IgD-negative memory B cell (primary cell): ENCODE results near the gene HAX1. TPM values are rescaled to one million over a fixed set of nuclear protein-coding genes. Genes with fewer than 3 reads are reported as not detected.
A peak's percentile ranks its signal among the peaks of the same experiment; 100 is the strongest.
"Not testable (repeated sequence)": the region's sequence is repeated elsewhere in the genome, so short reads cannot be mapped to it uniquely, and the experiment has no call there.

Experiments
- H3K27ac Mint-ChIP-seq, 3 donors: one replicate each; pipeline ENCODE4 v1.8.0; 2020 to 2022; ENCODE audit warnings: mild to moderate bottlenecking in 3 of 3, mixed read lengths in 3 of 3, moderate library complexity in 1 of 3
- H3K27me3 Mint-ChIP-seq: one replicate; pipeline ENCODE4 v1.8.0; 2021; ENCODE audit warnings: mixed read lengths
- H3K36me3 Mint-ChIP-seq: one replicate; pipeline ENCODE4 v1.8.0; 2020; ENCODE audit warnings: mild to moderate bottlenecking, mixed read lengths
- H3K4me1 Mint-ChIP-seq, 3 donors: one replicate each; pipeline ENCODE4 v1.8.0; 2020 to 2022; ENCODE audit warnings: mixed read lengths in 3 of 3, mild to moderate bottlenecking in 1 of 3
- H3K4me3 Mint-ChIP-seq, 4 donors: one replicate each; pipeline ENCODE4 v1.8.0; 2020 to 2022; ENCODE audit warnings: mild to moderate bottlenecking in 4 of 4, mixed read lengths in 4 of 4, moderate library complexity in 3 of 4
- H3K9me3 Mint-ChIP-seq, 3 donors: one replicate each; pipeline ENCODE4 v1.8.0; 2020 to 2021; ENCODE audit warnings: mixed read lengths in 3 of 3, mild to moderate bottlenecking in 1 of 3
- polyA plus RNA-seq: library from polyadenylated mRNA; unstranded; fragments of 300-500 nt; fragmentation: Illumina TruSeq; gene quantifications from one replicate; pipeline ENCODE4 v1.2.3, GENCODE V29; 2021

The HAX1 gene
- polyA plus RNA-seq, 1 donor from 2014 or later: 119 TPM

DNA sequence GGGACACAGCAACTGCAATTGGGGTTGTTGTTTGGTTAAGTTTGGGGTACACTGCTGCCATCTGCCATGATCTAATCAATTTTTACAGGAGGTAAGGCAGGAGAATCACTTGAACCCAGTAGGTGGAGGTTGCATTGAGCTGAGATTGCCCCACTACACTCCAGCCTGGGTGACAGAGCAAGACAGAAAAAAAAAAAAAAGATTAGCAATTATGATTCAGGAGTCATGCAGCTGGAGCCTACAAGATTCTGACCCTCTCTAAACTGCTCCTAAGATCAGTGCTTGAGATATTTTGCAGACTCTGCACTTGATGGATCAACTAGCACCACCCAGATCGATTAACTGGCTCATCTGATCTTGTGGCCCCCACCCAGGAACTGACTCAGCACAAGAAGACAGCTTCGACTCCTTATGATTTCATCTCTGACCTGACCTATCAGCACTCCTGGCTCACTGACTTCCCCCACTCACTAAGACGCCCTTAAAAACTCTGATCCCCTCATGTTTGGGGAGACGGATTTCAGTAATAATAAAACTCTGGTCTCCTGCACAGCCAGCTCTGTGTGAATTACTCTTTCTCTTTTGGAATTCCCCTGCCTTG is 35.3 kb downstream of the HAX1 start:
- H3K9me3 Mint-ChIP-seq, H3K36me3 Mint-ChIP-seq, H3K4me3 Mint-ChIP-seq, H3K27me3 Mint-ChIP-seq, H3K4me1 Mint-ChIP-seq: not testable (repeated sequence)
- peak overlapping the region in 1 of 3 donors; percentile 14 for H3K27ac Mint-ChIP-seq

DNA sequence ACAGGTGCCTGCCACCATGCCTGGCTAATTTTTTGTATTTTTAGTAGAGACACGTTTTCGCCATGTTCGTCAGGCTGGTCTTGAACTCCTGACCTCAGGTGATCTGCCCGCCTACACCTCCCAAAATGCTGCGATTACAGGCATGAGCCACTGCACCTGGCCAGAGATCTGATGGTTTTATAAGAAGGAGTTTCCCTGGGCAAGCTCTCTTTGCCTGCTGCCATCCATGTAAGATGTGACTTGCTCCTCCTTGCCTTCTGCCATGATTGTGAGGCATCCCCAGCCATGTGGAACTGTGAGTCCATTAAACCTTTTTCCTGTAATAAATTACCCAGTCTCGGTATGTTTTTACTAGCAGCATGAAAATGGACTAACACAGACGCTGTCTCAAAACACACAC is 36.7 kb downstream of the HAX1 start:
- H3K9me3 Mint-ChIP-seq, H3K27me3 Mint-ChIP-seq, H3K36me3 Mint-ChIP-seq, H3K27ac Mint-ChIP-seq, H3K4me1 Mint-ChIP-seq, H3K4me3 Mint-ChIP-seq: not testable (repeated sequence)

DNA sequence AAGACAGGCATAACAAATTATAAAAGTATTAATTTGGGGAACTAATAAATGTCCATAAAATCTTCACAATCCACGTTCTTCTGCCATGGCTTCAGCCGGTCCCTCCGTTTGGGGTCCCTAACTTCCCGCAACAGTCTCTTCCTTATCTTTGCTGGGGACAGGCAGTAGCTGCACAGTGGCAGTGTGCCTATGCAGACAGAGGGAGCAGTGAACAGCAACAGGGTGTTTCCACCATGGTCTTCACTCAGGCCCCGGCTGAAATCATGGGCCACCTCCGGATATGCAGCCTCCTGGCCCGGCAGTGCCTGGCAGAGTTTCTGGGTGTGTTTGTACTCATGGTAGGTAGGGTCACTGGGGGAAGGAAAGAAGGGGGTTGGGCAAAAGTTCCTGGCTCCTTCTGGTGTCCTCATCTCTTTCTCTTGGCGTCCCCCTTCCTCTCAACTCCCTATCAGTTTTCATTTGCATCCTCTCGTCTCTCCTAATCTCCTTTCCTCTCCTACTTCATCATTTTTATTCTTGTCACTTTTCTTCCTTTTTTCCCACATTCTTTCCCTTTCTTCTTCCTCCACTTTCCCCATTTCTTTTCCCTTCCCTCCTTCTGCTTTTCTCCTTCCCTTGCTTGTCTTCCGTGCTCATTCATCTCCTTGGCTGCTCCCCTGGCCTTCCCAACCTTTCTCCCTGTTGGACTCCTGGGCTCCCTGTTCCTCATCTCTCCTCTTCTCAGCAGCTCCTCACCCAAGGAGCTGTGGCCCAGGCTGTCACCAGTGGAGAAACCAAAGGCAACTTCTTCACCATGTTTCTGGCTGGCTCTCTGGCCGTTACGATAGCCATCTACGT is 40.0 kb downstream of the HAX1 start:
- H3K9me3 Mint-ChIP-seq: peaks cover 0 to 11% (median 5%) of the 10 kb centered on the region in 3 donors
- not testable (repeated sequence) for H3K4me3 Mint-ChIP-seq, H3K4me1 Mint-ChIP-seq, H3K27ac Mint-ChIP-seq, H3K27me3 Mint-ChIP-seq, H3K36me3 Mint-ChIP-seq

DNA sequence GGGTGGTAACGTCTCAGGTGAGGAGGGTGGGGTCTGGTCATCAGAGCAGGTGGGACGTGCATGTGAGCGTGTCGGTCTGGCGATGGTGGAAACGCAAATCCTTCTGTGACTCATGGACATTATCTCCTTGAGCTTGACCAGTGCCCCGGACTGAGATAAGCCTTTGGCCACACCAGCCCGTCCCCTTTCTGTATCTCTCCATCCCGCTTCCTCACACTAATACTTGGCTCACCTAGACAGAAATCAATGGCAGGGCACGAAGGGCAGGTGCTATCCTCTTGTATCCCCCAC is 40.6 kb downstream of the HAX1 start:
- Mint-ChIP-seq H3K4me1 (no peaks in the 10 kb centered on the region), H3K27ac (no peak overlapping the region), H3K27me3 (peaks cover 3% of the 10 kb centered on the region), H3K9me3 (peaks cover 0 to 14% (median 9%) of the 10 kb centered on the region in 3 donors), H3K4me3 (no peak overlapping the region), H3K36me3 (no peaks in the 10 kb centered on the region)

DNA sequence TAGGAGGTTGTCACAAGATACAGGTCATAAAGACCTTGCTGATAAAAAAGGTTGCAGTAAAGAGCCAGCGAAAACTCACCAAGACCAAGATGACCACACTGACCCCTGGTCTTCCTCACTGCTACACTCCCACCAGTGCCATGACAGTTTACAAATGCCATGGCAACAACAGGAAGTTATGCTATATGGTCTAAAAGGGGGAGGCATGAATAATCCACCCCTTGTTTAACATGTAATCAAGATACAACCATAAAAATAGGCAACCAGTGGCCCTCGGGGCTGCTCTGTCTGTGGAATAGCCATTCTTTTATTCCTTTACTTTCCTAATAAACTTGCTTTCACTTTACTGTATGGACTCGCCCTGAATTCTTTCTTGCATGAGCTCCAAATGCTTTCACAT is 41.8 kb downstream of the HAX1 start:
- H3K4me1 Mint-ChIP-seq, H3K27me3 Mint-ChIP-seq, H3K27ac Mint-ChIP-seq, H3K36me3 Mint-ChIP-seq, H3K4me3 Mint-ChIP-seq: not testable (repeated sequence)
- H3K9me3 Mint-ChIP-seq: peaks cover 0 to 12% (median 6%) of the 10 kb centered on the region in 3 donors

DNA sequence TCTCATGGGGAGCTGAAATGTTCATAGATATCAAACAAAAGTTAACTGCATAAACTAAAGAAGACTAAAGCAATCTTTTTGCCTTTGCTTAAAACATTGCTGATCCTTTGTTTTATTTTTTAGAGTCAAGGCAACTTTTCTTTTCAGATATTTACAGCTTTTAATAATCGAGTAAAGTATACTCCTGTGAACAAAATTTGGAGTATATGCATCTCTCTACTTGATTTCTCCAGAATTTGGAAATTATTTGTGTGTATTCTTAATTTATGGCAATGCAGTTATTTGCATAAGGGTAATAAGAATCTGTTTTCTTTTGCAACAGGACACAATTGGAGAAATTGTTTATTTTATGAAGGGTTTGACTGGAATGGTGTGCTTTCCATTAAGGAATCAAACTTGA is 44.3 kb downstream of the HAX1 start:
- Mint-ChIP-seq H3K27ac (no peak overlapping the region), H3K9me3 (peaks cover 0 to 11% (median 6%) of the 10 kb centered on the region in 3 donors), H3K4me3 (no peak overlapping the region), H3K4me1 (peaks cover 0 to 2% (median 0%) of the 10 kb centered on the region in 3 donors), H3K36me3 (peaks cover 2% of the 10 kb centered on the region), H3K27me3 (peaks cover 6% of the 10 kb centered on the region)

DNA sequence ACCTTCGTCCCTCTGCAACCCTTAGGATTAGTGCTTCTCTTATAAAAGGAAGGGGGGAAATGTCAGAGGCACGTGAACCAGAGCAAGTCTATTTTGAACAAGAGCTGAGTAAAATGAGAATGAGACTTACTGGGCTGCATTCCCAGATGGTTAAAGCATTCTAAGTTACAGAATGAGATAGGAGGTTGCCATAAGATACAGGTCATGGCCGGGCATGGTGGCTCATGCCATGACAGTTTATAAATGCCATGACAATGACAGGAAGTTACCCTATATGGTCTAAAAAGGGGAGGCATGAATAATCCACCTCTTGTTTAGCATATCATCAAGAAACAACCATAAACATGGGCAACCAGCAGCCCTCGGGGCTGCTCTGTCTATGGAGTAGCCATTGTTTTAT is 46.0 kb downstream of the HAX1 start:
- Mint-ChIP-seq H3K36me3 (peaks cover 2% of the 10 kb centered on the region), H3K9me3 (peaks cover 0 to 11% (median 6%) of the 10 kb centered on the region in 3 donors), H3K4me3 (no peak overlapping the region), H3K4me1 (peaks cover 0 to 2% (median 0%) of the 10 kb centered on the region in 3 donors), H3K27me3 (peaks cover 6% of the 10 kb centered on the region), H3K27ac (no peak overlapping the region)

DNA sequence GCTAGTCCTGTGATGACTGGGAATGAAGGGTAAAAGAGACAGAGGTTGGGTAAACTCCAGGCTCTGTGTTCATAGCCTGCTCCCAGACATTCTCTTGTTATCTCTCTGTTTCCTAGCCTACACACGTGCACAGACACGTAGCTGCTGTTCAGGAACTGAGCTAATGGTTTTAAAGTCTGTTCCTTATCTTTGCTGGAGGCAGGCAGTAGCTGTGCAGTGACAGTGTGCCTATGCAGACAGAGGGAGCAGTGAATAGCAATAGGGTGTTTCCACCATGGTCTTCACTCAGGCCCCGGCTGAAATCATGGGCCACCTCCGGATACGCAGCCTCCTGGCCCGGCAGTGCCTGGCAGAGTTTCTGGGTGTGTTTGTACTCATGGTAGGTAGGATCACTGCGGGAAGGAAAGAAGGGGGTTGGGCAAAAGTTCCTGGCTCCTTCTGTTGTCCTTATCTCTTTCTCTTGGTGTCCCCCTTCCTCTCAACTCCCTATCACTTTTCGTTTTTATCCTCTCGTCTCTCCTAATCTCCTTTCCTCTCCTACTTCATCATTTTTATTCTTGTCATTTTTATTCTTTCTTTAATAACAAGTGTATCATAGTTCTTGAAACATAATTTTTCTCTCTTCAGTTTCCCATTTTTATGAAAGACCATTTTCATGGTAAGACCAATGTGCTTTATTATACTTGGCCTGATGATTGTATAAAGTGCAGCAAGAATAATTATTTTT is 48.6 kb downstream of the HAX1 start, which contains the start of gene AQP10:
Gene AQP10 (plus strand): TSS at position 212 of the 727 bp plus-strand sequence. CDS start 63 bp downstream, at position 275.
- peaks cover 2% of the 10 kb centered on the region for H3K36me3 Mint-ChIP-seq
- peaks cover 6% of the 10 kb centered on the region for H3K27me3 Mint-ChIP-seq
- peaks cover 2 to 6% (median 5%) of the 10 kb centered on the region in 3 donors for H3K4me1 Mint-ChIP-seq
- H3K4me3 Mint-ChIP-seq: peak within 1 kb of the TSS in 1 of 4 donors; percentile 9
- H3K27ac Mint-ChIP-seq: peak within 1 kb of the TSS in 1 of 3 donors; percentile 58
- peaks cover 0 to 11% (median 4%) of the 10 kb centered on the region in 3 donors for H3K9me3 Mint-ChIP-seq

DNA sequence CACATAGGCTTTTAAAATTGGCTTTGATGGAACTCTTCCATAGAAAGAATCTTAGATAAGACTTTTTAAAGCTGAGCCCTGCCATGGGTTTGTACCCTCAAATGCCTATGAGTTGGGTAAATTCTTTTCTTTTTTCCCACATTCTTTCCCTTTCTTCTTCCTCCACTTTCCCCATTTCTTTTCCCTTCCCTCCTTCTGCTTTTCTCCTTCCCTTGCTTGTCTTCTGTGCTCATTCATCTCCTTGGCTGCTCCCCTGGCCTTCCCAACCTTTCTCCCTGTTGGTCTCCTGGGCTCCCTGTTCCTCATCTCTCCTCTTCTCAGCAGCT is 49.1 kb downstream of the HAX1 start:
- H3K4me3 Mint-ChIP-seq: not testable (repeated sequence)
- peak overlapping the region in 1 of 3 donors; percentile 58 for H3K27ac Mint-ChIP-seq

DNA sequence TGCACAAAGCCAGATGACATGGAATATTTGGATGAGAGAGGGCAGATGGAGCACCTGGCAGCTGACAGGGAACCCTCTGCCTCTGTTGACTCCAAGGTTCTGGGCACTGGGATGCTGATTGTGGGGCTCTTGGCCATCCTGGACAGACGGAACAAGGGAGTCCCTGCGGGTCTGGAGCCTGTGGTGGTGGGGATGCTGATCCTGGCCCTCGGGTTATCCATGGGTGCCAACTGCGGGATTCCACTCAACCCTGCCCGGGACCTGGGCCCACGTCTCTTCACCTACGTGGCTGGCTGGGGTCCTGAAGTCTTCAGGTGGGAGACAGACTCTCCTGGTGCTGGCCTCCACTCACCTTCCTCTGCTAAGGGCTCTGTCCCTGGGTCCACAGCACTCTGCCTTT is 51.1 kb downstream of the HAX1 start:
- Mint-ChIP-seq H3K36me3 (peaks cover 2% of the 10 kb centered on the region), H3K27me3 (peaks cover 3% of the 10 kb centered on the region), H3K4me1 (peaks cover 12 to 21% (median 20%) of the 10 kb centered on the region in 3 donors), H3K27ac (peak overlapping the region in 1 of 3 donors; percentile 57), H3K9me3 (no peaks in the 10 kb centered on the region), H3K4me3 (peak overlapping the region in 2 of 4 donors; percentile 87 to 88)

More for the DNA sequence above, 49.1 kb downstream of the HAX1 start:
- not testable (repeated sequence) for H3K27me3 Mint-ChIP-seq, H3K36me3 Mint-ChIP-seq
- H3K4me1 Mint-ChIP-seq: peaks cover 7 to 10% (median 9%) of the 10 kb centered on the region in 3 donors
- peaks cover 0 to 11% (median 4%) of the 10 kb centered on the region in 3 donors for H3K9me3 Mint-ChIP-seq

DNA sequence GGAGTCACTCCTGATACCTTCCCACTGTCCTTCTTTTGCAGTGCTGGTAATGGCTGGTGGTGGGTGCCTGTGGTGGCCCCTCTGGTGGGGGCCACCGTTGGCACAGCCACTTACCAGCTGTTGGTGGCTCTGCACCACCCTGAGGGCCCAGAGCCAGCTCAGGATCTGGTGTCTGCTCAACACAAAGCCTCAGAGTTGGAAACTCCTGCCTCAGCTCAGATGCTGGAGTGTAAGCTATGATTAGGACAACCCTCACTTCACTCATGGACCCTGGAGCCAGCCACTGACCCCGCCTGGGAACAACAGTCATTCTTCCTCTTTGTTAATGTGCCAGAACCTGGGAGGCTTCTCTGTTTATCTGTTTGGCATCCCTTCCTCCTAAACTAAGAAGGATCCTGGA is 51.8 kb downstream of the HAX1 start:
- no peaks in the 10 kb centered on the region for H3K9me3 Mint-ChIP-seq
- peak overlapping the region; percentile 88 to 96 (median 94) for H3K4me3 Mint-ChIP-seq
- H3K27ac Mint-ChIP-seq: peak overlapping the region in 2 of 3 donors; percentile 46 to 57
- peaks cover 3% of the 10 kb centered on the region for H3K27me3 Mint-ChIP-seq
- H3K36me3 Mint-ChIP-seq: peaks cover 2% of the 10 kb centered on the region
- peaks cover 12 to 23% (median 21%) of the 10 kb centered on the region in 3 donors for H3K4me1 Mint-ChIP-seq

DNA sequence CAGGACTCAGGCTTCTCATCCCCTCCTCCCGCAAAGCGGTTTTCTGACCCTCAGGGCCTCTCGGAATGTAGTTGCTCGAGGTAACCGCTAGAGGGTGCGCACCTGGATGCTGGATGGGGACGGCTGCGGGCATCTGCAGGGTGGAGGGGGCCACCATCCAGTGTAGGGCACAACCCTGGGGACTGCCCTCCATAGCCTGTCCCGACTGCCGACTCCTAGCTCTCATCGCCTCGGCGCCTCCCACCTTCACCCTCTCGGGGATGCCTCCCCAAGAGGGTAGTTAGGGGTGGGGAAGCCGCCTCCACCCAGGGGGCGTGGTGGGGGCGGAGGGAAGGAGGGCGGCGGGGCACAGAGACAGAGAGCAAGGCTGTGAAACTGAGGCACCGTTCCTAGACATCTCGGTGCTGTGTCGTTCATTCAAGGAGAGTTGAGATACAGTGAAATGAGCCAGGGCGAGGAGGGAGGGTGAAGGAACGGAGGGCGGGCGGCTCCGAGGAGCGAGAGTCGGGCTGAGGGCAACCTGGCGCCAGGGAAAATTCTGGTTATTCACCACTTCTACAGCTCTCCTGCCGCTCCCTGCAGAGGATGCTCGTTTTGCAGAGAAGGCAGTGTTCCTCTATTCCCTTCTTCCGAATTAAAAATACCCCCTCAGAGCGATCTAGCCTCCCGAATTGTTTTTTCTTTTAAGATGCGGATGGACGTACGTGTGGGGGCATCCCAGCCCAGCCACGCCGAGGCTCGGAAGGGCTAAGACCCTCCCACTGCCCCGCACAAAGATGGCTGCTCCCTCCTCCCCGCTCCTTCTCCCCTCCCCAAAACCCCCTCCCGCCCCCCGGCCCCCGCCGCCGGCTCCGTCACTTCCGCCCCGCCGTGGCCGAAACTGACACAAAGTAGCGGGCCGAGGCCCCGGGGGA is 52.5 kb downstream of the HAX1 start, which contains the start of gene ATP8B2:
Gene ATP8B2 (plus strand): TSS at position 857 of the 914 bp plus-strand sequence. CDS start 2,617 bp downstream, outside the sequence.
- Mint-ChIP-seq H3K4me3 (peak within 1 kb of the TSS; percentile 88 to 97 (median 94)), H3K27ac (peak within 1 kb of the TSS; percentile 83 to 97 (median 88)), H3K9me3 (no peaks in the 10 kb centered on the region), H3K4me1 (peaks cover 12 to 29% (median 27%) of the 10 kb centered on the region in 3 donors), H3K36me3 (peaks cover 2% of the 10 kb centered on the region), H3K27me3 (peaks cover 3% of the 10 kb centered on the region)
